SU-DHL-6 (cell line): ENCODE measurements around the gene FAM117A.

Experiments used
- EZH2phosphoT487 ChIP-seq: fragments of 200-600 bp; sonication (generic), shearing (Covaris generic); conservative IDR thresholded peaks from 2 replicates; pipeline ENCODE4 v1.6.1; 2018; ENCODE audit warnings: mild to moderate bottlenecking, antibody characterized with exemption, low read length, moderate library complexity, mixed read lengths
- TF ChIP-seq, protein P1 (sequence below): fragments of 200-600 bp; sonication (generic); IDR thresholded peaks from one replicate; pipeline ENCODE4 v1.5.1; 2017; ENCODE audit warnings: antibody characterized with exemption, mild to moderate bottlenecking, low read length, moderate library complexity; ENCODE audit not compliant: insufficient read depth, poor library complexity, severe bottlenecking

DNA sequence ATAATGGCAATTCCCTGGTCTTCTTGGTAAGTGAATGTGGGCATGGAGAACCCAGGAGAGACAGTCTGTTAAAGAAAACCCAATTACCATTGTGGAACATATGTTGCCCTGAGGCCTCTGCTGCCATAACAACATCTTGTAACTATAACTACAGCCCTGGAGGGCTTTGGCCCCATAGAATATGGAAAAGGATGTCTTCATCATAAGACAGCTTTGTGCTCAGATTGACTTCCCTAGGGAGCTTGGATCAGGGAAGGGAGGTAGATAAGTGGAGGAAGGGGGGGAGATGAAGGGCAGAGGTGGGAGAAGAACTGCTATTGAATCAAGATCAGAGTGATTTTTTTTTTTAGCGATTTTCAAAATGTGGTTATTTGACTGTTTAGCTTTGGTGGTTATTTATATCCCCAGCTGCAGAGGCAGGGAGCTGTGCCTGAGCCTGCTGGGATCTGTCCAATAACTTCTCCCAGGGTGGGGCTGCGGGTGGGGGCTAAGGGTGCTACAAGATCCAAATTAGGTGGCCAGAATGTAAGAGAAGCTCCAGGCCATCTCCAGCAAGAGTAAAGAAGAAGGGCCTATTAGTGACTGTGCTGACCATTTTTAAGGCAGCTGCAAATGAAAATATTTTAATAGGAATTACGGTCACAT, 19.3 kb upstream of the FAM117A start:
- TF ChIP-seq, protein P1, sequence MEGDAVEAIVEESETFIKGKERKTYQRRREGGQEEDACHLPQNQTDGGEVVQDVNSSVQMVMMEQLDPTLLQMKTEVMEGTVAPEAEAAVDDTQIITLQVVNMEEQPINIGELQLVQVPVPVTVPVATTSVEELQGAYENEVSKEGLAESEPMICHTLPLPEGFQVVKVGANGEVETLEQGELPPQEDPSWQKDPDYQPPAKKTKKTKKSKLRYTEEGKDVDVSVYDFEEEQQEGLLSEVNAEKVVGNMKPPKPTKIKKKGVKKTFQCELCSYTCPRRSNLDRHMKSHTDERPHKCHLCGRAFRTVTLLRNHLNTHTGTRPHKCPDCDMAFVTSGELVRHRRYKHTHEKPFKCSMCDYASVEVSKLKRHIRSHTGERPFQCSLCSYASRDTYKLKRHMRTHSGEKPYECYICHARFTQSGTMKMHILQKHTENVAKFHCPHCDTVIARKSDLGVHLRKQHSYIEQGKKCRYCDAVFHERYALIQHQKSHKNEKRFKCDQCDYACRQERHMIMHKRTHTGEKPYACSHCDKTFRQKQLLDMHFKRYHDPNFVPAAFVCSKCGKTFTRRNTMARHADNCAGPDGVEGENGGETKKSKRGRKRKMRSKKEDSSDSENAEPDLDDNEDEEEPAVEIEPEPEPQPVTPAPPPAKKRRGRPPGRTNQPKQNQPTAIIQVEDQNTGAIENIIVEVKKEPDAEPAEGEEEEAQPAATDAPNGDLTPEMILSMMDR: no peak
- no peak for TF ChIP-seq EZH2phosphoT487
